MCF 10A (cell line): Measurements from ENCODE around the gene NPC1L1. TPM values are rescaled to one million over a fixed set of nuclear protein-coding genes. Genes with fewer than 3 reads are reported as not detected.

Experiments used
- BruUV-seq: library from RNA; stranded (reverse); fragments of 400-500 nt; replicated peaks from 2 replicates; lab custom pipeline; 2021; lab: Mats Ljungman, UMichigan
- CTCF ChIA-PET: fragments of 300-600 bp; sonication (Branson Sonifier 250); formaldehyde crosslinking; extraction: SDS; loops from one replicate; lab custom pipeline; 2021; ENCODE audit warnings: antibody characterized with exemption, inconsistent platforms; lab: Yijun Ruan, JAX
- POLR2A ChIA-PET: fragments of 300-600, 350-650 bp; sonication (Branson Sonifier 250); formaldehyde crosslinking; extraction: SDS; loops from one replicate; lab custom pipeline; 2020; ENCODE audit warnings: antibody characterized with exemption, inconsistent platforms; lab: Yijun Ruan, JAX
- DNase-seq: peaks from one replicate; pipeline ENCODE4 v3.0.0-alpha.2; 2018; ENCODE audit not compliant: unreplicated experiment
- H3K27ac Mint-ChIP-seq: one replicate; pipeline ENCODE4 v1.8.0; 2022; ENCODE audit warnings: mild to moderate bottlenecking, low read depth, mixed read lengths; ENCODE audit not compliant: unreplicated experiment
- H3K27me3 Mint-ChIP-seq: one replicate; pipeline ENCODE4 v1.8.0; 2022; ENCODE audit warnings: mixed read lengths; ENCODE audit not compliant: insufficient read depth, unreplicated experiment
- H3K36me3 Mint-ChIP-seq: one replicate; pipeline ENCODE4 v1.8.0; 2022; ENCODE audit warnings: mild to moderate bottlenecking, moderate library complexity, mixed read lengths; ENCODE audit not compliant: insufficient read depth, unreplicated experiment
- H3K4me1 Mint-ChIP-seq: one replicate; pipeline ENCODE4 v1.8.0; 2022; ENCODE audit warnings: mixed read lengths; ENCODE audit not compliant: insufficient read depth, unreplicated experiment
- H3K4me3 Mint-ChIP-seq: one replicate; pipeline ENCODE4 v1.8.0; 2022; ENCODE audit warnings: mild to moderate bottlenecking, moderate library complexity, mixed read lengths; ENCODE audit not compliant: unreplicated experiment
- H3K9me3 Mint-ChIP-seq: one replicate; pipeline ENCODE4 v1.8.0; 2022; ENCODE audit warnings: mixed read lengths; ENCODE audit not compliant: unreplicated experiment
- CTCF ChIP-seq: fragments of 200-600 bp; IDR thresholded peaks from one replicate; pipeline ENCODE4 v1.8.0; 2022; ENCODE audit warnings: antibody characterized with exemption, mild to moderate bottlenecking; ENCODE audit not compliant: unreplicated experiment
- intact Hi-C: fragments of 100-400 bp; cut with micrococcal nuclease; formaldehyde crosslinking; loops from 2 replicates; pipeline ENCODE4 v1.14.1; 2022
- total RNA-seq: library from RNA; stranded (reverse); gene quantifications from 2 replicates; pipeline ENCODE4 v1.2.3, GENCODE V29; 2022

The NPC1L1 gene
- total RNA-seq, 1 experiment from 2014 or later: 0.07 TPM

DNA sequence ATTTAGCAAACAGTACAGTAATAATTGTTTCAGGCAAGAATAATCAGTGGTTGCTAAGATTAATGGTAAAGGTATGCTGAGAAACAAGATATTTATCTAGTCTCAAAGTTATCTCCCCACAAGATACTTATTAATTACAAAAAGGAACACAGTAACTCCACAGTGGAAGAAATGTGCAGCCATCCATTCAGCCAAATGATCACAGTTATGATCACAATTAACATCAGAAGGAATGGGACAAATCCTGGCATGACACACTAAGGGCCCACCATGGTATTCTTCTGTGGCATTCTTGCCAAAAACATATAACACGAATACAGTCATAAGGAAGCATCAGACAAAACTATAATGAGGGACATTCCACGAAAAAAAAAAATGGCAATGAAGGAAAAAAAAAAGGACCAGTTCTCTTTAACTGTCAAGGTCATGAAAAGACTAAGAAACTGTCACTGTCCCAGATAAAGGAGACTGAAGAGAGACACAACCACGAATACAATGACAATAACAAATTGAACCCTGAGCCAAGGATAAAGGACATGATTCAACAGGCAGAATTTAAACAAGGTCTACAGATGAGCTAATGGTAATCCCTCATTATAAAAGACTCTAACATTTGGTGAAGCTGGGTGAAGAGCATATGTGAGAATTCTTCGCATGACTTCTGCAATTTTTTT lies 71.5 kb downstream of the NPC1L1 start:
- POLR2A ChIA-PET: interaction anchor here (0.9 to 1.0 kb wide), 3 partner anchors 16 to 425 kb away, joined by 3 to 5 read pairs (median 3); partner anchors contain the start of genes DBNL and NUDCD3
- H3K4me1 Mint-ChIP-seq: peaks cover 21% of the 10 kb centered on the region
- CTCF ChIA-PET: interaction anchor here (0.6 to 1.5 kb wide), 4 partner anchors 11 to 229 kb away, joined by 3 to 5 read pairs (median 4); no protein-coding TSS in a partner anchor
- no peaks in the 10 kb centered on the region for H3K27me3 Mint-ChIP-seq
- no peak for DNase-seq
- peaks cover 90% of the 10 kb centered on the region for H3K36me3 Mint-ChIP-seq
- no peak overlapping the region for H3K4me3 Mint-ChIP-seq
- H3K27ac Mint-ChIP-seq: no peak overlapping the region
- no peaks in the 10 kb centered on the region for H3K9me3 Mint-ChIP-seq
- BruUV-seq: no TSS peak
- no peak for TF ChIP-seq CTCF
- intact Hi-C loops: no loop called here

DNA sequence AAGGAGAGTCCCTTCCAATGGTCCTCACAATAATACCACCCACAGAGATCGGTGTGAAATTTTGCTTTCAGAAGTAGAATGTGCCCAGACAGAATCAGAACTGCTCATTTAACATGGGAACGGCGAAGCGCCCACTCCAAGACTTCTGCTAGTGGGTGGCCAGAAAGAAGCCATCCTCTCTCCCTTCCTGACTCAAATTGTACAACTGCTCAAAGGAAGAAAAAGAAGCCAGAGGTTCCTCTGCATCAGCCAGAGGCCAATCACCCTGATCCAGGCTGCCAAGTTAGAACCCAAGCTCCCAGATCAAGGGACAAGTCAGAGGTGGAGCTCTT lies 73.9 kb downstream of the NPC1L1 start:
- CTCF ChIA-PET: interaction anchor here (0.6 to 1.5 kb wide), 2 partner anchors 9 to 226 kb away, joined by 3 read pairs; no protein-coding TSS in a partner anchor
- no peaks in the 10 kb centered on the region for H3K27me3 Mint-ChIP-seq
- H3K36me3 Mint-ChIP-seq: peaks cover 78% of the 10 kb centered on the region
- no peak overlapping the region for H3K4me3 Mint-ChIP-seq
- H3K4me1 Mint-ChIP-seq: peaks cover 12% of the 10 kb centered on the region
- BruUV-seq: no TSS peak
- TF ChIP-seq CTCF: no peak
- no peaks in the 10 kb centered on the region for H3K9me3 Mint-ChIP-seq
- POLR2A ChIA-PET: no interaction called here
- intact Hi-C loops: no loop called here
- no peak for DNase-seq
- H3K27ac Mint-ChIP-seq: no peak overlapping the region

DNA sequence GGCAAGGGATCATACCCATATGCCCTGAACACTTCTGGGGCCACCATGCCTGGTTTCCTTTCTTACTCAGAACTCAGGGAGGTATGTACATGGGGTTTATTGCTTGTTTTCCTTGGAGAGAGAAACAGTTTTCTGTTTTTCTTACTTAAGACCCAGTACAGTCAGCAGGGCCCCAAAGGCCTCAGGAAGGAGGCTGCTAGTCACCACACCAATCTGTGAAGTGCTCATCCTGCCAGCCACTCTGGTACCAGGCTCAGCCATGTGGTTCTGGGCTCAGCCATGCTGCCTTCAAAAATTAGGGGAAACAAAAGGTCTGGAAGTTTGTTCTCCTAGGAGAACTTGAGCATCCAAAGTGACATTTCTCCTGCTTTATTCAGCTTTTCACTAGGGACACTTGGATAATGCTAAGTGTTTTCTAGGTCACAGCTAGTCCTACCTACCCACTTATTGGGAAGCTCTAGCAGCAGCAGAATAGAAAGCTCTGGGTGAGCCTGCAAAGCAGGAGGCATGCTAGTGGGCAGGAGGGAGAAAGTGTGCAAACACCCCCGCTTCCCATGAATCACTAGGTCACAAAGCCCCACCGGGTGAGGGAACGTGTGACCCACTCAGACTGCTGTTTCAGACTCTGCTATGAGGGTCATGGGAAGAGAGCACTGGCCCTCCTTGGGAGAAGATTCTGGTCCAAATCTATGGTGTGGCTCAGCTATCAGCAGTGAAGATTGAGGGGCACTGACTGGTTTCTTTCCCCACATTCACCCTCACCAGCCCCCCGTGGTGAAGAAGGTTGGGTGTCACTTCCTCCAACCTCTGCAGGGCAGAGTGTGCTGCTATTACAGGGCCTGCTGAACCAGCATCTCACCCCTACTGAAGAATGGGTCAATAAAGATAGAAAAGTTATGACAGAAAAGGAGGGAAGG lies 74.6 kb downstream of the NPC1L1 start:
- TF ChIP-seq CTCF: no peak
- Mint-ChIP-seq H3K27me3 (no peaks in the 10 kb centered on the region), H3K27ac (no peak overlapping the region), H3K4me1 (peaks cover 15% of the 10 kb centered on the region), H3K4me3 (no peak overlapping the region), H3K9me3 (no peaks in the 10 kb centered on the region), H3K36me3 (peaks cover 71% of the 10 kb centered on the region)
- ChIA-PET CTCF (interaction anchor here (0.6 to 1.0 kb wide), 3 partner anchors 9 to 21 kb away, joined by 3 read pairs; no protein-coding TSS in a partner anchor), POLR2A (interaction anchor here (0.7 to 1.0 kb wide), 2 partner anchors 10 to 23 kb away, joined by 3 read pairs; partner anchors contain the start of gene NUDCD3)
- no peak for DNase-seq
- no TSS peak for BruUV-seq
- intact Hi-C loops: no loop called here

- peaks cover 22% of the 10 kb centered on the region for H3K4me1 Mint-ChIP-seq
Measured at GRCh38 chr7:44465490-44465889, 75.6 kb downstream of the NPC1L1 start.

More at GRCh38 chr7:44465490-44465889, 75.6 kb downstream of the NPC1L1 start:
- TF ChIP-seq CTCF: no peak
- POLR2A ChIA-PET: interaction anchor here (0.7 to 1.0 kb wide), 2 partner anchors 9 to 24 kb away, joined by 3 read pairs; partner anchors contain the start of gene NUDCD3
- H3K27ac Mint-ChIP-seq: no peak overlapping the region
- no peak overlapping the region for H3K4me3 Mint-ChIP-seq
- BruUV-seq: no TSS peak
- DNase-seq: no peak
- no peaks in the 10 kb centered on the region for H3K9me3 Mint-ChIP-seq
- intact Hi-C loops: no loop called here
- peaks cover 72% of the 10 kb centered on the region for H3K36me3 Mint-ChIP-seq
- no peaks in the 10 kb centered on the region for H3K27me3 Mint-ChIP-seq
- CTCF ChIA-PET: interaction anchor here (0.6 to 1.0 kb wide), 2 partner anchors 17 to 22 kb away, joined by 3 read pairs; no protein-coding TSS in a partner anchor
